ENCODE measurements around the gene PAQR4. TPM values are rescaled to one million over a fixed set of nuclear protein-coding genes. Genes with fewer than 3 reads are reported as not detected.

PAQR4 gene
- total RNA-seq, 1 donor from 2014 or later, result 11.8 TPM

- Mint-ChIP-seq H3K4me1 (ENCODE audit: unreplicated experiment) (peaks cover 2% of the 10 kb centered on the region), H3K27ac (ENCODE audit: unreplicated experiment) (no peak overlapping the region), H3K9me3 (ENCODE audit: unreplicated experiment) (no peaks in the 10 kb centered on the region), H3K27me3 (ENCODE audit: unreplicated experiment) (peaks cover 15% of the 10 kb centered on the region), H3K4me3 (ENCODE audit: unreplicated experiment) (no peak overlapping the region), H3K36me3 (ENCODE audit: low read depth, unreplicated experiment) (no peaks in the 10 kb centered on the region)
- DNase-seq (ENCODE audit: low spot score), result no peak
- TF ChIP-seq CTCF (IDR thresholded peaks at IDR 0.05; ENCODE audit: unreplicated experiment), result no peak
Observed at GRCh38 chr16:2962334-2963073, 6.6 kb upstream of the PAQR4 start.

DNA sequence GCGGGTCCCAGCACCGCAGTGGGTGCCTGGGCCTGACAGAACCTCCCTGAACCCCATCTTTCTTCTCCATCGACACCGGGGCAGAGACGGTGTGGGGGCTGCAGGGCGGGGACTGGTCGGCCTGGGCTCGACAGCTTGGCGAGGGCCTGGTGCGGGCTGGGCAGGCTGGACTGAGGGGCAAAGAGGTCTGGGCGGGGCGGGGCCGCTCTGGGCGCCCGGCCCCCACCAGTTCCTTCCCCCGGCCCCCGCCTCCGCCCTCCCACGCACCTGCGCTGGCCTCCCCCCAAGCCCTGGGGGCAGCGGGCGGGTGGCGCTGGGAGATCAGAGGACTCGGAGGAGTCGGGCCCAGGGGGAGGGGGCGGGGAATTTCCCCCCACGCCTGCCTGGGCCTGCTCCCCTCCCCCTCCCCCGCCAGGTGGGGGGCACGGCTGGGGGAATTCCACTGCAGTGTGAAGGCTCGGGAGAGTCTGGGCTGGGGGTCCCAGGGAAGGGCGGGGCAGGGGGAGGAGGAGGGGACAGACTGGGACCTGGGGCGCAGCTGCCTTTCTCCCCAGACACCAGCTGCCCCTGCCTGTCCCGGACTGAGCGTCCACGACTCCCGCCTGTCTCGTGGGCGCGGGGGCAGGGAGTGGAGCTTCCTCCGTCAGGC is 6.0 kb upstream of the PAQR4 start:
- Mint-ChIP-seq H3K36me3 (ENCODE audit: low read depth, unreplicated experiment) (peaks cover 2% of the 10 kb centered on the region), H3K4me1 (ENCODE audit: unreplicated experiment) (peaks cover 3% of the 10 kb centered on the region), H3K9me3 (ENCODE audit: unreplicated experiment) (no peaks in the 10 kb centered on the region), H3K4me3 (ENCODE audit: unreplicated experiment) (no peak overlapping the region), H3K27ac (ENCODE audit: unreplicated experiment) (no peak overlapping the region), H3K27me3 (ENCODE audit: unreplicated experiment) (peaks cover 17% of the 10 kb centered on the region)
- no peak for TF ChIP-seq CTCF (IDR thresholded peaks at IDR 0.05; ENCODE audit: unreplicated experiment)
- no peak for DNase-seq (ENCODE audit: low spot score)

GRCh38 chr16:2963723-2964474 is 5.2 kb upstream of the PAQR4 start, which contains the start of gene KREMEN2:
Gene KREMEN2 (plus strand): TSS chr16:2964275. CDS start chr16:2964521, 246 bp downstream.
- Mint-ChIP-seq H3K4me3 (ENCODE audit: unreplicated experiment) (peak within 1 kb of the TSS; percentile 51), H3K27me3 (ENCODE audit: unreplicated experiment) (peaks cover 24% of the 10 kb centered on the region), H3K9me3 (ENCODE audit: unreplicated experiment) (no peaks in the 10 kb centered on the region), H3K36me3 (ENCODE audit: low read depth, unreplicated experiment) (peaks cover 4% of the 10 kb centered on the region), H3K27ac (ENCODE audit: unreplicated experiment) (no peak within 1 kb of the TSS), H3K4me1 (ENCODE audit: unreplicated experiment) (peaks cover 8% of the 10 kb centered on the region)
- no peak for TF ChIP-seq CTCF (IDR thresholded peaks at IDR 0.05; ENCODE audit: unreplicated experiment)
- DNase-seq (ENCODE audit: low spot score), result no peak

- Mint-ChIP-seq H3K27me3 (ENCODE audit: unreplicated experiment) (peaks cover 24% of the 10 kb centered on the region), H3K4me1 (ENCODE audit: unreplicated experiment) (peaks cover 8% of the 10 kb centered on the region), H3K27ac (ENCODE audit: unreplicated experiment) (no peak overlapping the region), H3K4me3 (ENCODE audit: unreplicated experiment) (no peak overlapping the region), H3K9me3 (ENCODE audit: unreplicated experiment) (no peaks in the 10 kb centered on the region), H3K36me3 (ENCODE audit: low read depth, unreplicated experiment) (peaks cover 4% of the 10 kb centered on the region)
- no peak for TF ChIP-seq CTCF (IDR thresholded peaks at IDR 0.05; ENCODE audit: unreplicated experiment)
- peak; percentile 50 for DNase-seq (ENCODE audit: low spot score)
Observed at GRCh38 chr16:2964475-2965336, 4.4 kb upstream of the PAQR4 start.
